22Rv1 (cell line): Measurements from ENCODE around the gene TNFSF15.

ENCODE experiments used
- H3K27ac ChIP-seq: fragments of 450-650 bp; 2 replicates; pipeline ENCODE4 v1.5.1; 2017
- ZFX ChIP-seq: fragments of 450-650 bp; IDR thresholded peaks from 2 replicates; pipeline ENCODE4 v1.6.1; 2017; ENCODE audit warnings: antibody characterized with exemption, borderline replicate concordance
- TF ChIP-seq, protein P1 (sequence below): fragments of 450-650 bp; IDR thresholded peaks from 2 replicates; pipeline ENCODE4 v1.5.1; 2017; ENCODE audit warnings: mild to moderate bottlenecking

TNFSF15 gene

DNA sequence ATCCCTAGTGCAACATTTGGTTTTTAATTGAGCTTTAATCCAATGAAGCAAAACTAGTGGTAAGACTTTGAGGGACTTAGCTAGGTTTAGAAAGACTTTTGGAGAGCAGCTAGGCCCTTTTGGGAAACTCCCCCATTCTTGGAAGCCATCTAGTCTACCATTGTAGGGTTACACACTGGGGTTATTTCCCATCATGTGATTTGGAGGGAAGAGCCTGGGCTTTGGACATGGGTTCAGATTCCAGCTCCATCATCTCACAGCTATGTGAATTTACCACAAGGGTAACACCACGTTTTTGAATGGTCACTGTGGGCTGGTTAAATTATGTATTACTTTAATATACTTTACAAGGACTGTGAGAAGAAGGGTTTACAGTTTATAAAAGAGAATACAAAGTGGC is 18.3 kb upstream of the TNFSF15 start:
- no peak for TF ChIP-seq ZFX
- TF ChIP-seq, protein P1, sequence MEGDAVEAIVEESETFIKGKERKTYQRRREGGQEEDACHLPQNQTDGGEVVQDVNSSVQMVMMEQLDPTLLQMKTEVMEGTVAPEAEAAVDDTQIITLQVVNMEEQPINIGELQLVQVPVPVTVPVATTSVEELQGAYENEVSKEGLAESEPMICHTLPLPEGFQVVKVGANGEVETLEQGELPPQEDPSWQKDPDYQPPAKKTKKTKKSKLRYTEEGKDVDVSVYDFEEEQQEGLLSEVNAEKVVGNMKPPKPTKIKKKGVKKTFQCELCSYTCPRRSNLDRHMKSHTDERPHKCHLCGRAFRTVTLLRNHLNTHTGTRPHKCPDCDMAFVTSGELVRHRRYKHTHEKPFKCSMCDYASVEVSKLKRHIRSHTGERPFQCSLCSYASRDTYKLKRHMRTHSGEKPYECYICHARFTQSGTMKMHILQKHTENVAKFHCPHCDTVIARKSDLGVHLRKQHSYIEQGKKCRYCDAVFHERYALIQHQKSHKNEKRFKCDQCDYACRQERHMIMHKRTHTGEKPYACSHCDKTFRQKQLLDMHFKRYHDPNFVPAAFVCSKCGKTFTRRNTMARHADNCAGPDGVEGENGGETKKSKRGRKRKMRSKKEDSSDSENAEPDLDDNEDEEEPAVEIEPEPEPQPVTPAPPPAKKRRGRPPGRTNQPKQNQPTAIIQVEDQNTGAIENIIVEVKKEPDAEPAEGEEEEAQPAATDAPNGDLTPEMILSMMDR: no peak
- H3K27ac ChIP-seq: no peak overlapping the region

DNA sequence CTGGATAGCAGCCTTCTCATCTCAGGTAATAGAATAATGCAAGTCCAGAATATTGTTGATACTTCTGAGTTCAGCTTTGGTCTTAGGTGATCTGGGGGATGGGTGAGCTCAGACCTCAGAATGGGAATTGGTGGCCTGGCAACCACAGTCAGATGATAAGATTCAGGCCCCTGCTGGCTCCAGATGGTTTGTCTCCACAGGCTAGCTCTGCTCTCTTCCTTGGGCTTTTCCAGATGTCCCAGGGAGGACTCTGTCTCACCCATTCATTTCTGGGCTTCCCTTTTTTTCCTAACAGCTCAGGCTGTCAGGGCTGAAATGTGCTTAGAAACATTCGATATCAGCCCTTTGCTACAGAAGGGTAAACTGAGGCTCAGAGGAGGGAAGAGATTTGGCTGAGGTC is 17.6 kb upstream of the TNFSF15 start:
- TF ChIP-seq ZFX: no peak
- TF ChIP-seq, protein P1: no peak
- H3K27ac ChIP-seq: no peak overlapping the region

DNA sequence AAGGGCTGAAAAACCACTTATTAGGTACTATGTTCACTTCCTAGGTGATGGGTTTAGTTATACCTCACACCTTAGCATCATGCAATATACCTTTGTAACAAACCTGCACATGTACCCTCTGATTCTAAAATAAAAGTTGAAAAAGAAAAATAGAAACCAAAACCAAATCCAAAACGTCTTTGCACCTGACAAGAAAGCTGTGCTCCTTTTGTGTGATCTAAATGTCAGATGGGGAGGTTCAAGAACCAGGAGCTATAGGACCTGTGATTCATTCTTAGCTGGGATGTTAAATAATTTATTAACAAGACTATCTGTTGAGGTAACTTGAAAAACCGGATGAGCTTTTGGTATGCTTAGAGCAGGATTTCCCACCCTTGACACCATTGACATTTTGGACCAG is 16.9 kb upstream of the TNFSF15 start:
- no peak overlapping the region for H3K27ac ChIP-seq
- TF ChIP-seq, protein P1: no peak
- TF ChIP-seq ZFX: no peak

DNA sequence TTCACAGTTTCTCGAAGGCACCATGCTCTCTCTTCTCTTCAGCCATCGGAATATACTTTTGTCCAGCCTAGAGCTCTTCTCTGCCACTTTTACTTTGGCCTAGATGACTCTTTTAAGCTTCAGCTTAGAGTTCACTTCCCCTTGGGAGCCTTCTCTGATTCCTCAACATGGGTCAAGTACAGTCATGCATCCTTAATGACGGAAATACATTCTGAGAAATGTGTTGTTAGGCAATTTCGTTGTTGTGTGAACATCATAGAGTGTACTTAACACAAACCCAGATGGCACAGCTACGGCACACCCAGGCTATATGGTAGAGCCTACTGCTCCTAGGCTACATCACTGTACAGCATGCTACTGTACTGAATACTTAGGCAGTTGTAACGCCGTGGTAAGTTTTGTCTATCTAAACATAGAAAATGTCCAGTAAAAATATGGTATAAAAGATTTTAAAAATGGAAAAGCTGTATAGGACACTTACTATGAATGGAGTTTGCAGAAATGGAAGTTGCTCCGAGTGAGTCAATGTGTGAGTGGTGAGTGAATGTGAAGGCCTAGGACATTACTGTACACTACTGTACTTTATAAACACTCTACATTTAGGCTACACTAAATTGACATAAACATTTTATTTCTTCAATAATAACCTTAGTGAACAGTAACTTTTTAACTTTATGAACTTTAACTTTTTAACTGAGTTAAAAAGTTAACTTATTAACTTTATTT is 15.1 kb upstream of the TNFSF15 start:
- H3K27ac ChIP-seq: no peak overlapping the region
- TF ChIP-seq ZFX: no peak
- TF ChIP-seq, protein P1: no peak

DNA sequence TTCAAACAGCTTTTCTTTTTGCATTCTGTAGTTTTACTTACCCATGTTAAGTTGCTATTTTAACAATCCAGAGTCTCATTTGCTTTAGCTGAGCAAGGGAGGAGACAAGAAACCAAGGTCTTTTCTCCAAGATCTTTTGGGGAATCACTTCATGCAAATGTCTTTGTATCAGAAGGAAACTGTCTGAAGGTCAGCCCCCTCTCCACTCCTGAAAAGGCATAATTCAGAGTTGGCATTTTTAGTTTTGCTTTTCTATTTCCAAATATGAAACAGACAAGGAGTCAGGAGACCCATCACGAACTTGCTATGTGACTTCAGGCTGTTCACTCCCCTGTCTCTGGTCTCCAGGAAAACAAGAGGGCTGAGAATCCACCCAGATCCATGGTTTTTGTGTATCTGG is 12.3 kb upstream of the TNFSF15 start:
- no peak overlapping the region for H3K27ac ChIP-seq
- TF ChIP-seq, protein P1: no peak
- no peak for TF ChIP-seq ZFX

DNA sequence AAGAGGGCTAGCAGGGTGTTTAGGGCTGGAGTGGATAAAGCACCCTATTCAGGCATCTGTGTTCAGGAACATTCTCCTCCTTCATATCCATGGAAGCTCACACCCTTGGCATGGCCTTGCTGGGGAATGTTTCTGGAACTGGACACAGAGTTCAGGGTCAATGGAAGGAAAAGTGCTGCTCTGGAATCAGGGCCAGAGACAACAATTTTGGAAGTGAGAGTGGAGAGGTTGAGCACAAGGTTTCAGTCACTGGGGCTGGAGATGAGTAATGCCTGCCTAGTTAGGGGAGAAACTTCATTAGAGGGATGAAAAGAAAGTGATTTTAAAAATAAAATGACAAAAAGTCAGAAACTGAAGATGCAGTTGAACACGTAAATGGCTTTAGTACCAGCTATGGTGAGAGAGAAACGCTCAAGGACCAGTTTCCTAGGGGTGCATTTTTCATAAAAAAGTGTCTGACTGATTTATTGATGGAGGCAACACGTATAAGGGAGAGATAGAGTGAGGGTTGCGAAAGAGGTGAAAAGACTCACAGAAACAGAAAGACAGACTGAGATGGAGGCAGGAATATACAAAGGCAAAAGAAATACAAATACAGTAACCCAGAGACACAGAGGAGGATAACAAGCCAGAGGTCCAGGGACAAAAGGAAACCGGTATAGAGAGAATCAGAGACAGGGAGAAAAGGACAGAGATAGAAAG is 8.0 kb upstream of the TNFSF15 start:
- TF ChIP-seq, protein P1: no peak
- TF ChIP-seq ZFX: no peak
- no peak overlapping the region for H3K27ac ChIP-seq

DNA sequence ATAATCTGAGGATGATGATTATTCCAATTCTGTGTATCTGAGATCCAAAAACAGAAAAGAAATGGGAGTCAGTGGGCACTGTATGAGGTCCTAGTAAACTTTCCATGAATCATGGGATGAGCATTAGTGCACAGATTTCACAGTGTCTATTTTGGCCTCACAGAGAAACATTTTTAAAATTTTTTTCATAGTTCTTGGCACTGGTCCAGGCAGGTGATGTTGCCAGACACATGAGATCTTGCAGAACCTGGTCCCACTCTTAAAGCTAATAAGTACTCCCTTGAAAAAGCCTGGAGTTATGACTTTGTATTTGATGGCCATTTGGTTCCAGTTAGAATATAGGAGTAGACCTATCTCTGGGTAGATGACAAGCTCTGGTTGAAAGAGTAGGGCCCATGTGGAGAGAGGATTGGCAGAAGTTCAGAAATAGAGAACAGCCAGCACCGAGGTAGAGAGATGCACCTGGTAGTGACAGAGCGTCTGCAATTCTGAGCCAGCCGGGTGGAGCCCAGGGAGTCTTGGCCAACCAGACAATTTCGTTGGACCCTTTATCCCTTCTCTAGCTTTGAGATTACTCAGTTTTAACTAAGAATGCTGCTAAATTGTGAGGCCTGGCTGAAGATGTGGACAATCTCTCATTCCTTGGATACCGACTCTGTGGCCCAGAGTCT is 6.3 kb upstream of the TNFSF15 start:
- no peak overlapping the region for H3K27ac ChIP-seq
- TF ChIP-seq, protein P1: no peak
- no peak for TF ChIP-seq ZFX
